ENCODE data around the gene LRRC32. TPM values are rescaled to one million over a fixed set of nuclear protein-coding genes. Genes with fewer than 3 reads are reported as not detected.
A peak's percentile ranks its signal among the peaks of the same experiment; 100 is the strongest.

Gene LRRC32
- total and polyA plus RNA-seq, 2 of the 4 experiments (the other 2 are of a cell fraction): 5.2 to 13.7 TPM

DNA sequence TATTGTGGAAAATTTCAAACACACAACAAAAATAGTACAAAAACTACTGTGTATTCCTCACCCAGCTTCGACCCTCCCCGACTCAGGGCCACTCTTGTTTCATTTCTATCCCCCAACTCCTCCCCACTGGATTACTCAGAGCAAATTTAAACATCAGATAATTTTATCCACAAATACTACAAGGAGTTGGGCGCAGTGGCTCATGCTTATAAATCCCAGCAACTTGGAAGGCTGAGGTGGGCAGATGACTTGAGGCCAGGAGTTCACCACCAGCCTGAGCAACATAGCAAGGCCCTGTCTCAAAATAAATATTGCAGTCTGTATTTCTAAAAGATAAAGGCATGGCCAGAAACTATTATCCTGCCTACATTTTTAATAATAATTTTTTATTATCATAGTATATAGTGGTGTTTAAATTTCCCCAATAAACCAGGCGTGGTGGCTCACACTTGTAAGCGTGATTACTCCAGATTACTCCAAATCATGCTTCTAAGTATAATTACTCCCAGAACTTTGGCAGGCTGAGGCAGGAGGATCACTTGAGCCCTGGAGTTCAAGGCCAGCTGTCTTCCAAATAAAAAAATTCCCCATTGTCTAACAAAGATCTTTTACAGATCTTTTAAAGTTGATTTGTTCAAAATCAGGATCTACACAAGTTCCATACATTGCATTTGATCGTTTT is 39.8 kb downstream of the LRRC32 start:
- peak overlapping the region; percentile 33; the same call in 1 of the 2 replicates for H3K27ac ChIP-seq (ENCODE audit: insufficient read depth, low read length)
- intact Hi-C loops (cut with micrococcal nuclease): no loop called here
- peak overlapping the region; percentile 80 for H2AFZ ChIP-seq (replicated peaks; ENCODE audit: low read length, poor library complexity)
- H2AK5ac ChIP-seq (ENCODE audit: low read depth, low read length): no peak overlapping the region
- H3K9me1 ChIP-seq (ENCODE audit: insufficient read depth, low read length): no peaks in the 10 kb centered on the region
- H3K14ac ChIP-seq (replicated peaks; ENCODE audit: low read depth, low read length): 0 out of 2 replicates have a peak overlapping the region, but pooled peaks have one; percentile 63
- 0 out of 2 replicates have a peak overlapping the region, but pooled peaks have one; percentile 25 for H3K4me2 ChIP-seq (ENCODE audit: low read depth, low read length)
- in situ Hi-C loops (cut with MboI; ENCODE audit: low sequenced_read_pairs): no loop called here
- peak overlapping the region; percentile 59 for H2BK120ac ChIP-seq (ENCODE audit: low read depth, low read length)
- peaks cover 2% of the 10 kb centered on the region for H3K9me3 ChIP-seq (ENCODE audit: control insufficient read depth, insufficient read depth, low read length)
- no TSS peak for BruUV-seq (replicated peaks)
- POLR2A ChIA-PET (ENCODE audit: unreplicated experiment): no interaction called here
- DNase-seq (no peak), ATAC-seq (ENCODE audit: low read depth) (0 out of 2 replicates have a peak, but pooled peaks have one; percentile 17)
- peak overlapping the region; percentile 26; the same call in 1 of the 2 replicates for H2BK20ac ChIP-seq (ENCODE audit: low read depth, low read length)
- no peaks in the 10 kb centered on the region for H3K79me1 ChIP-seq (ENCODE audit: low read depth in 1 of 2, low read length in 2 of 2)
- WGBS, 2 experiments (ENCODE audit: extremely low coverage in 2 of 2, insufficient read length in 1 of 2): no CpG with 5 or more reads among the region's 6 CpGs
- peaks cover 2% of the 10 kb centered on the region; the same call in 1 of the 2 replicates for H3K27me3 ChIP-seq (ENCODE audit: control insufficient read depth, insufficient read depth, low read length)
- H3K4me3 ChIP-seq (ENCODE audit: insufficient read depth, low read depth, low read length): no peak overlapping the region
- H3K23ac ChIP-seq (ENCODE audit: low read depth, low read length): no peak overlapping the region
- peak overlapping the region; percentile 26; the same call in 1 of the 2 replicates for H3K4ac ChIP-seq (ENCODE audit: low read depth, low read length)
- no peak overlapping the region for H3K9ac ChIP-seq (ENCODE audit: low read depth, low read length)
- no peak overlapping the region for H4K91ac ChIP-seq (ENCODE audit: insufficient read depth, low read depth, low read length)
- H4K8ac ChIP-seq (ENCODE audit: low read depth in 2 of 2, low read length in 2 of 2): peak overlapping the region; percentile 8 to 66; a peak in 2 of 4 replicates
- CTCF ChIA-PET: no interaction called here
- dilution Hi-C loops (cut with HindIII; ENCODE audit: low sequenced_read_pairs, unreplicated experiment): no loop called here
- H3K18ac ChIP-seq (ENCODE audit: low read depth, low read length): 0 out of 2 replicates have a peak overlapping the region, but pooled peaks have one; percentile 29
- no peaks in the 10 kb centered on the region for H4K20me1 ChIP-seq (ENCODE audit: insufficient read depth, low read length)
- H4K5ac ChIP-seq (ENCODE audit: low read depth, low read length): peak overlapping the region; percentile 8
- H2BK15ac ChIP-seq (ENCODE audit: low read depth, low read length): no peak overlapping the region; the same call in 2 of the 3 replicates
- no peak overlapping the region for H2AK9ac ChIP-seq (replicated peaks; ENCODE audit: low read depth, low read length, poor library complexity)
- peaks cover 12% of the 10 kb centered on the region for H3K4me1 ChIP-seq (ENCODE audit: control insufficient read depth, insufficient read depth, low read length)
- H2BK5ac ChIP-seq (ENCODE audit: low read depth, low read length, poor library complexity, severe bottlenecking): no peak overlapping the region
- 0 out of 2 replicates have a peak overlapping the region, but pooled peaks have one; percentile 3 for H3K56ac ChIP-seq (ENCODE audit: extremely low read depth, insufficient read depth, low read length)
- H3K36me3 ChIP-seq (ENCODE audit: control insufficient read depth, insufficient read depth, low read length): no peaks in the 10 kb centered on the region
- TF ChIP-seq MAFK (IDR thresholded peaks at IDR 0.05; ENCODE audit: low read depth, low read length): no peak
- no peak for TF ChIP-seq RAD21 (IDR thresholded peaks at IDR 0.05; ENCODE audit: low read length)
- TF ChIP-seq NFE2L2 (IDR thresholded peaks at IDR 0.05; ENCODE audit: low read depth, low read length): no peak
- TF ChIP-seq BHLHE40 (IDR thresholded peaks at IDR 0.05; ENCODE audit: low read depth, low read length): no peak
- TF ChIP-seq RFX5 (IDR thresholded peaks at IDR 0.05; ENCODE audit: low read depth, low read length): no peak
- TF ChIP-seq SMC3 (IDR thresholded peaks at IDR 0.05; ENCODE audit: low read depth, low read length): no peak
- no peak for TF ChIP-seq RCOR1 (IDR thresholded peaks at IDR 0.05; ENCODE audit: insufficient replicate concordance, low read length)
- no peak for TF ChIP-seq FOS (IDR thresholded peaks at IDR 0.05; ENCODE audit: low read depth, low read length)
- TF ChIP-seq, protein P1, sequence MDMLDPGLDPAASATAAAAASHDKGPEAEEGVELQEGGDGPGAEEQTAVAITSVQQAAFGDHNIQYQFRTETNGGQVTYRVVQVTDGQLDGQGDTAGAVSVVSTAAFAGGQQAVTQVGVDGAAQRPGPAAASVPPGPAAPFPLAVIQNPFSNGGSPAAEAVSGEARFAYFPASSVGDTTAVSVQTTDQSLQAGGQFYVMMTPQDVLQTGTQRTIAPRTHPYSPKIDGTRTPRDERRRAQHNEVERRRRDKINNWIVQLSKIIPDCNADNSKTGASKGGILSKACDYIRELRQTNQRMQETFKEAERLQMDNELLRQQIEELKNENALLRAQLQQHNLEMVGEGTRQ (IDR thresholded peaks at IDR 0.05; ENCODE audit: low read depth, low read length): no peak
- TF ChIP-seq, protein P2, sequence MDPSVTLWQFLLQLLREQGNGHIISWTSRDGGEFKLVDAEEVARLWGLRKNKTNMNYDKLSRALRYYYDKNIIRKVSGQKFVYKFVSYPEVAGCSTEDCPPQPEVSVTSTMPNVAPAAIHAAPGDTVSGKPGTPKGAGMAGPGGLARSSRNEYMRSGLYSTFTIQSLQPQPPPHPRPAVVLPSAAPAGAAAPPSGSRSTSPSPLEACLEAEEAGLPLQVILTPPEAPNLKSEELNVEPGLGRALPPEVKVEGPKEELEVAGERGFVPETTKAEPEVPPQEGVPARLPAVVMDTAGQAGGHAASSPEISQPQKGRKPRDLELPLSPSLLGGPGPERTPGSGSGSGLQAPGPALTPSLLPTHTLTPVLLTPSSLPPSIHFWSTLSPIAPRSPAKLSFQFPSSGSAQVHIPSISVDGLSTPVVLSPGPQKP (IDR thresholded peaks at IDR 0.05; ENCODE audit: borderline replicate concordance, low read depth, low read length): no peak
- TF ChIP-seq, protein P3, sequence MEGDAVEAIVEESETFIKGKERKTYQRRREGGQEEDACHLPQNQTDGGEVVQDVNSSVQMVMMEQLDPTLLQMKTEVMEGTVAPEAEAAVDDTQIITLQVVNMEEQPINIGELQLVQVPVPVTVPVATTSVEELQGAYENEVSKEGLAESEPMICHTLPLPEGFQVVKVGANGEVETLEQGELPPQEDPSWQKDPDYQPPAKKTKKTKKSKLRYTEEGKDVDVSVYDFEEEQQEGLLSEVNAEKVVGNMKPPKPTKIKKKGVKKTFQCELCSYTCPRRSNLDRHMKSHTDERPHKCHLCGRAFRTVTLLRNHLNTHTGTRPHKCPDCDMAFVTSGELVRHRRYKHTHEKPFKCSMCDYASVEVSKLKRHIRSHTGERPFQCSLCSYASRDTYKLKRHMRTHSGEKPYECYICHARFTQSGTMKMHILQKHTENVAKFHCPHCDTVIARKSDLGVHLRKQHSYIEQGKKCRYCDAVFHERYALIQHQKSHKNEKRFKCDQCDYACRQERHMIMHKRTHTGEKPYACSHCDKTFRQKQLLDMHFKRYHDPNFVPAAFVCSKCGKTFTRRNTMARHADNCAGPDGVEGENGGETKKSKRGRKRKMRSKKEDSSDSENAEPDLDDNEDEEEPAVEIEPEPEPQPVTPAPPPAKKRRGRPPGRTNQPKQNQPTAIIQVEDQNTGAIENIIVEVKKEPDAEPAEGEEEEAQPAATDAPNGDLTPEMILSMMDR (conservative IDR thresholded peaks at IDR 0.05; ENCODE audit: low read depth, low read length): no peak
- TF ChIP-seq CEBPB (IDR thresholded peaks at IDR 0.05; ENCODE audit: low read depth, low read length): no peak
- no peak for TF ChIP-seq MXI1 (IDR thresholded peaks at IDR 0.05; ENCODE audit: borderline replicate concordance, low read depth, low read length)
- no peak for TF ChIP-seq POLR2A (IDR thresholded peaks at IDR 0.05; ENCODE audit: low read depth, low read length)
- TF ChIP-seq MAZ (IDR thresholded peaks at IDR 0.05; ENCODE audit: borderline replicate concordance, low read depth, low read length): no peak

All from IMR-90 (cell line).